Transverse colon (tissue), 4 donors: ENCODE results near the gene DES. TPM values are rescaled to one million over a fixed set of nuclear protein-coding genes. Genes with fewer than 3 reads are reported as not detected.

Experiments used
- DNase-seq: peaks from one replicate; pipeline ENCODE4 v3.0.0-alpha.2; 2019
- H3K27ac ChIP-seq, 4 donors: fragments of 200-600 bp; sonication (generic); 2 replicates each; pipeline ENCODE4 v1.5.1; 2016 to 2018; ENCODE audit warnings: inconsistent platforms in 4 of 4
- H3K27me3 ChIP-seq: fragments of 200-600 bp; sonication (generic); 2 replicates; pipeline ENCODE4 v1.5.1; 2017; ENCODE audit warnings: inconsistent platforms
- H3K36me3 ChIP-seq, 4 donors: fragments of 200-600 bp; sonication (generic); 2 replicates each; pipeline ENCODE4 v1.5.1; 2017 to 2019; ENCODE audit warnings: inconsistent platforms in 4 of 4
- H3K4me1 ChIP-seq, 4 donors: fragments of 200-600 bp; sonication (generic); 2 replicates each; pipeline ENCODE4 v1.5.1; 2017 to 2020; ENCODE audit warnings: inconsistent platforms in 4 of 4
- H3K4me3 ChIP-seq, 4 donors: fragments of 200-600 bp; sonication (generic); 1 replicate in 1 of 4; 2 replicates in 3 of 4; pipeline versions ENCODE4 v1.5.1 to v1.6.1; 2017 to 2019; ENCODE audit warnings: inconsistent platforms in 4 of 4
- H3K9me3 ChIP-seq, 2 donors: fragments of 200-600 bp; sonication (generic); 2 replicates each; pipeline ENCODE4 v1.5.1; 2017 to 2019; ENCODE audit warnings: inconsistent platforms in 2 of 2
- CTCF ChIP-seq, 5 experiments: fragments of 200-600 bp in 3 of 5; fragments of 450-650 bp in 2 of 5; sonication (generic) in 3 of 5; IDR thresholded peaks; 1 replicate in 2 of 5; 2 replicates in 3 of 5; pipeline ENCODE4 v1.5.1; 2016 to 2017; ENCODE audit warnings: antibody characterized with exemption in 5 of 5, inconsistent platforms in 3 of 5, mild to moderate bottlenecking in 2 of 5, moderate library complexity in 1 of 5
- EP300 ChIP-seq: sonication (generic); formaldehyde crosslinking; IDR thresholded peaks from one replicate; pipeline ENCODE4 v1.6.1; 2017; ENCODE audit warnings: antibody characterized with exemption, low read depth
- POLR2A ChIP-seq: fragments of 450-650 bp; IDR thresholded peaks from one replicate; pipeline ENCODE4 v1.6.1; 2016; ENCODE audit warnings: antibody characterized with exemption, mild to moderate bottlenecking, moderate library complexity
- POLR2AphosphoS5 ChIP-seq, 3 donors: sonication (generic); formaldehyde crosslinking; IDR thresholded peaks; one replicate each; pipeline ENCODE4 v1.6.1; 2016; ENCODE audit warnings: antibody characterized with exemption in 3 of 3
- WGBS, 2 donors: methylation state at CpG; one replicate each; pipeline ENCODE4 v1.1.5; 2018; ENCODE audit warnings: low coverage in 1 of 2; 5-methylcytosine and 5-hydroxymethylcytosine counted together
- in situ Hi-C, 4 donors: fragments of 200-750 bp; cut with MboI; loops; one replicate each; pipeline versions ENCODE4 v1.15.0 to v1.15.1; 2017; ENCODE audit warnings: low sequenced_read_pairs in 3 of 4, low pct_ligation_motif_present in 1 of 4, low pct_unique_long_range_greater_than_20kb in 1 of 4
- intact Hi-C: fragments of 100-400 bp; cut with DNase I; formaldehyde crosslinking; loops from one replicate; pipeline ENCODE4 v1.15.1; 2023; ENCODE audit warnings: low total_unique reads
- total RNA-seq, 4 donors: library from RNA; depleted of rRNA; stranded (reverse); fragments of >200 nt; gene quantifications; one replicate each; pipeline ENCODE4 v1.1.0, GENCODE V29; 2016

Gene DES
- total RNA-seq, 4 donors from 2014 or later = 1,000 to 12,373 (median 1,519) TPM

- peaks cover 48% of the 10 kb centered on the region for H3K27me3 ChIP-seq
- DNase-seq = no peak
- TF ChIP-seq CTCF (IDR thresholded peaks at IDR 0.05) (no peak), POLR2AphosphoS5 (IDR thresholded peaks at IDR 0.05) (peak in 1 of 3 donors; percentile 9)
- WGBS, 2 donors = 19% methylated on average over 44 of the region's 77 CpGs; no CpG with 5 or more reads in 1 of the 2 donors
- peak within 1 kb of the TSS; percentile 84 to 96 (median 85) for H3K27ac ChIP-seq
- no peaks in the 10 kb centered on the region for H3K36me3 ChIP-seq
- H3K4me3 ChIP-seq = peak within 1 kb of the TSS in 2 of 4 donors; percentile 14 to 24
- H3K4me1 ChIP-seq = peaks cover 6 to 21% (median 16%) of the 10 kb centered on the region in 4 donors
- in situ Hi-C loops = no loop called here
- intact Hi-C loops = no loop called here
- H3K9me3 ChIP-seq = no peaks in the 10 kb centered on the region
Observed at GRCh38 chr2:219434718-219435525, 16.7 kb downstream of the DES start, which contains the start of gene SPEG. TSS of gene SPEG (plus strand) at chr2:219434843. CDS start at chr2:219434978, 135 bp downstream.

GRCh38 chr2:219435701-219436100 is 17.5 kb downstream of the DES start:
- H3K27ac ChIP-seq = peak overlapping the region; percentile 84 to 96 (median 85)
- DNase-seq = no peak
- H3K4me1 ChIP-seq = peaks cover 6 to 21% (median 15%) of the 10 kb centered on the region in 4 donors
- in situ Hi-C loops = no loop called here
- H3K4me3 ChIP-seq = no peak overlapping the region
- peaks cover 56% of the 10 kb centered on the region for H3K27me3 ChIP-seq
- intact Hi-C loops = no loop called here
- WGBS, 2 donors = 84% methylated on average over 6 of the region's 6 CpGs; no CpG with 5 or more reads in 1 of the 2 donors
- H3K9me3 ChIP-seq = no peaks in the 10 kb centered on the region
- TF ChIP-seq EP300 (no peak), POLR2A (no peak), POLR2AphosphoS5 (IDR thresholded peaks at IDR 0.05) (no peak), CTCF (IDR thresholded peaks at IDR 0.05) (no peak)
- no peaks in the 10 kb centered on the region for H3K36me3 ChIP-seq

- H3K9me3 ChIP-seq = no peaks in the 10 kb centered on the region
- H3K27me3 ChIP-seq = peaks cover 64% of the 10 kb centered on the region
- no peak overlapping the region for H3K4me3 ChIP-seq
- 82 to 87% methylated on average over 2 to 5 of the region's 5 CpGs for whole genome bisulfite sequencing, 2 donors
- intact Hi-C loops (no loop called here), in situ Hi-C loops (no loop called here)
- peak overlapping the region; percentile 84 to 96 (median 85) for H3K27ac ChIP-seq
- peaks cover 6 to 24% (median 17%) of the 10 kb centered on the region in 4 donors for H3K4me1 ChIP-seq
- H3K36me3 ChIP-seq = no peaks in the 10 kb centered on the region
- TF ChIP-seq EP300 = no peak
- TF ChIP-seq POLR2AphosphoS5 (IDR thresholded peaks at IDR 0.05) = no peak
- TF ChIP-seq POLR2A = no peak
- no peak for TF ChIP-seq CTCF (IDR thresholded peaks at IDR 0.05)
- no peak for DNase-seq
Observed at GRCh38 chr2:219436491-219436890, 18.3 kb downstream of the DES start.

GRCh38 chr2:219437141-219437540 is 19.0 kb downstream of the DES start:
- peak in 2 of 3 donors; percentile 38 to 56 for TF ChIP-seq POLR2AphosphoS5 (IDR thresholded peaks at IDR 0.05)
- TF ChIP-seq EP300 = no peak
- TF ChIP-seq POLR2A = no peak
- TF ChIP-seq CTCF (IDR thresholded peaks at IDR 0.05) = no peak
- intact Hi-C loops = no loop called here
- H3K27me3 ChIP-seq = peaks cover 70% of the 10 kb centered on the region
- in situ Hi-C loops = no loop called here
- peak overlapping the region; percentile 84 to 96 (median 85) for H3K27ac ChIP-seq
- H3K4me1 ChIP-seq = peaks cover 6 to 28% (median 18%) of the 10 kb centered on the region in 4 donors
- no peak overlapping the region for H3K4me3 ChIP-seq
- 82% methylated on average over 3 of the region's 3 CpGs; no CpG with 5 or more reads in 1 of the 2 donors for WGBS, 2 donors
- DNase-seq = no peak
- H3K9me3 ChIP-seq = no peaks in the 10 kb centered on the region
- H3K36me3 ChIP-seq = no peaks in the 10 kb centered on the region
